Activated CD8-positive, alpha-beta T cell treated with anti-CD3 and anti-CD28 coated beads for 36 hours (primary cell): ENCODE results near the gene MVB12B. TPM values are rescaled to one million over a fixed set of nuclear protein-coding genes. Genes with fewer than 3 reads are reported as not detected.
A peak's percentile ranks its signal among the peaks of the same experiment; 100 is the strongest.

Source experiments
- ATAC-seq: fragments of 200-7000 bp; cut with Tn5 transposase; one replicate; pipeline ENCODE4 v1.10.0; 2021; ENCODE audit warnings: mild to moderate bottlenecking, moderate library complexity
- CTCF ChIA-PET: fragments of 350-600 bp; sonication (Branson Sonifier 250); formaldehyde crosslinking; loops from one replicate; lab custom pipeline; 2021; ENCODE audit warnings: antibody characterized with exemption; lab: Charles Lee
- POLR2A ChIA-PET: fragments of 350-600 bp; sonication (Branson Sonifier 250); formaldehyde crosslinking; loops from one replicate; lab custom pipeline; 2021; ENCODE audit warnings: antibody characterized with exemption; lab: Charles Lee
- DNase-seq: peaks from one replicate; pipeline ENCODE4 v3.0.0-alpha.2; 2020
- H3K27ac Mint-ChIP-seq: one replicate; pipeline ENCODE4 v1.8.0; 2021; ENCODE audit warnings: mild to moderate bottlenecking, mixed read lengths
- H3K27me3 Mint-ChIP-seq: one replicate; pipeline ENCODE4 v1.8.0; 2021; ENCODE audit warnings: mixed read lengths
- H3K36me3 Mint-ChIP-seq: one replicate; pipeline ENCODE4 v1.8.0; 2021; ENCODE audit warnings: low read depth, mixed read lengths
- H3K4me1 Mint-ChIP-seq: one replicate; pipeline ENCODE4 v1.8.0; 2021; ENCODE audit warnings: low read depth, mixed read lengths
- H3K4me3 Mint-ChIP-seq: one replicate; pipeline ENCODE4 v1.8.0; 2021; ENCODE audit warnings: mild to moderate bottlenecking, moderate library complexity, mixed read lengths
- H3K9me3 Mint-ChIP-seq: one replicate; pipeline ENCODE4 v1.8.0; 2021; ENCODE audit warnings: mixed read lengths
- intact Hi-C: fragments of 100-400 bp; cut with micrococcal nuclease; formaldehyde crosslinking; loops from one replicate; pipeline ENCODE4 v1.10.0; 2022
- total RNA-seq, 2 experiments: library from RNA; stranded (reverse); gene quantifications; one replicate each; pipeline ENCODE4 v1.2.3, GENCODE V29; 2021
- TF ChIP-seq, protein P1 (sequence below): fragments of 200-600 bp; IDR thresholded peaks from one replicate; pipeline ENCODE4 v1.8.0; 2022; ENCODE audit warnings: antibody characterized with exemption, mild to moderate bottlenecking

MVB12B gene
- total RNA-seq, 2 experiments from 2014 or later, result 6.4 to 6.6 TPM

DNA sequence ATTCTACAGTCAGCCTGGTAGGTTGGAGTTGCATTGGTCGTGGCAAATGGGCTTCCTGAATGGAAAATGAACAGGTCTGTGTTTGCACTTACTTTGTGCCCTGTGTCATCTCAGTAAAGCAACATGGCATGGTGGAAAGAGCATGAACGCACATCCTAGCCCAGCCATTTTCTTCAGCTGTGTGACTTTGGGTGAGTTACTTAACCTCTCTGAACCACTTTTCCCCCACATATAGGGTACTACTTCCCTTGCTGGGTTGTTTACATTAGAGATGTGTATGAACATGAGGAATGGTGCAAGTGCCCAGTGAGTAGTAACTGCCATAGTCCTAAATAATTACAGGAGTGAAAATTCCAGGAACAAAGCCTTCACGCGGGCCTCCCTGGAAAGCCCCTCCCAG lies 83.6 kb downstream of the MVB12B start:
- no peak for DNase-seq
- Mint-ChIP-seq H3K27me3 (no peaks in the 10 kb centered on the region), H3K36me3 (no peaks in the 10 kb centered on the region), H3K27ac (peak overlapping the region; percentile 26), H3K9me3 (no peaks in the 10 kb centered on the region), H3K4me1 (peaks cover 41% of the 10 kb centered on the region), H3K4me3 (no peak overlapping the region)
- ChIA-PET POLR2A (no interaction called here), CTCF (interaction anchor here (1.7 to 3.2 kb wide), 2 partner anchors 12 to 81 kb away, joined by 6 to 13 read pairs; no protein-coding TSS in a partner anchor)
- intact Hi-C loops, result loop anchor here (2.0 kb wide), 1 partner anchor 61 kb away; no protein-coding TSS in a partner anchor
- ATAC-seq, result no peak
- TF ChIP-seq, protein P1, sequence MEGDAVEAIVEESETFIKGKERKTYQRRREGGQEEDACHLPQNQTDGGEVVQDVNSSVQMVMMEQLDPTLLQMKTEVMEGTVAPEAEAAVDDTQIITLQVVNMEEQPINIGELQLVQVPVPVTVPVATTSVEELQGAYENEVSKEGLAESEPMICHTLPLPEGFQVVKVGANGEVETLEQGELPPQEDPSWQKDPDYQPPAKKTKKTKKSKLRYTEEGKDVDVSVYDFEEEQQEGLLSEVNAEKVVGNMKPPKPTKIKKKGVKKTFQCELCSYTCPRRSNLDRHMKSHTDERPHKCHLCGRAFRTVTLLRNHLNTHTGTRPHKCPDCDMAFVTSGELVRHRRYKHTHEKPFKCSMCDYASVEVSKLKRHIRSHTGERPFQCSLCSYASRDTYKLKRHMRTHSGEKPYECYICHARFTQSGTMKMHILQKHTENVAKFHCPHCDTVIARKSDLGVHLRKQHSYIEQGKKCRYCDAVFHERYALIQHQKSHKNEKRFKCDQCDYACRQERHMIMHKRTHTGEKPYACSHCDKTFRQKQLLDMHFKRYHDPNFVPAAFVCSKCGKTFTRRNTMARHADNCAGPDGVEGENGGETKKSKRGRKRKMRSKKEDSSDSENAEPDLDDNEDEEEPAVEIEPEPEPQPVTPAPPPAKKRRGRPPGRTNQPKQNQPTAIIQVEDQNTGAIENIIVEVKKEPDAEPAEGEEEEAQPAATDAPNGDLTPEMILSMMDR, result no peak

GRCh38 chr9:126411225-126411947 lies 84.8 kb downstream of the MVB12B start:
- ATAC-seq (peak; percentile 90), DNase-seq (peak; percentile 70)
- TF ChIP-seq, protein P1, result no peak
- H3K4me3 Mint-ChIP-seq, result peak overlapping the region; percentile 61
- no peaks in the 10 kb centered on the region for H3K9me3 Mint-ChIP-seq
- no peaks in the 10 kb centered on the region for H3K27me3 Mint-ChIP-seq
- intact Hi-C loops, result loop anchor here (2.0 kb wide), 1 partner anchor 59 kb away; no protein-coding TSS in a partner anchor
- CTCF ChIA-PET, result interaction anchor here (0.7 to 3.2 kb wide), 4 partner anchors 13 to 80 kb away, joined by 3 to 13 read pairs (median 4); no protein-coding TSS in a partner anchor
- H3K36me3 Mint-ChIP-seq, result no peaks in the 10 kb centered on the region
- POLR2A ChIA-PET, result interaction anchor here (1.0 to 1.2 kb wide), 2 partner anchors 15 to 58 kb away, joined by 3 to 4 read pairs; no protein-coding TSS in a partner anchor
- peaks cover 41% of the 10 kb centered on the region for H3K4me1 Mint-ChIP-seq
- peak overlapping the region; percentile 86 for H3K27ac Mint-ChIP-seq

DNA sequence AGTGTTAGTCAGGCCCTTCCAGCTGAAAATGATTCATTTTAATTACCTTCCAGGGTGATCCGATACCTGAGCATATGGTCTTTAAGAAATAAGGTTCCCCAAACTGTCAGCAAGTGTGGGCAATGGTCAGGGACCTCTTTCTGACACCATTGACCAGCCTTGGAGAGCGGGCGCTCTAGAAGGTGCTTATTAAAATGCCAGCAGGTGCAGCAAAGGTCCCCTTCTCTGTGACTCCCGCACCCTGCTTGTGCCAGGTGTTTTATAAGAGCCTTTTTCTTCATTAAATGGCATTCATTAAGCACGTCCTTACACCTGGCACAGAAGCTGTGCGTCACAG lies 85.3 kb downstream of the MVB12B start:
- no peaks in the 10 kb centered on the region for H3K27me3 Mint-ChIP-seq
- POLR2A ChIA-PET, result interaction anchor here (1.2 kb wide), 1 partner anchor 58 kb away, joined by 3 read pairs; no protein-coding TSS in a partner anchor
- DNase-seq (no peak), ATAC-seq (peak; percentile 42)
- H3K4me3 Mint-ChIP-seq, result peak overlapping the region; percentile 61
- intact Hi-C loops, result loop anchor here (2.0 kb wide), 1 partner anchor 59 kb away; no protein-coding TSS in a partner anchor
- CTCF ChIA-PET, result interaction anchor here (0.7 to 1.0 kb wide), 2 partner anchors 61 to 79 kb away, joined by 3 read pairs; no protein-coding TSS in a partner anchor
- no peaks in the 10 kb centered on the region for H3K36me3 Mint-ChIP-seq
- peaks cover 41% of the 10 kb centered on the region for H3K4me1 Mint-ChIP-seq
- TF ChIP-seq, protein P1, result no peak
- H3K9me3 Mint-ChIP-seq, result no peaks in the 10 kb centered on the region
- H3K27ac Mint-ChIP-seq, result peak overlapping the region; percentile 86

- POLR2A ChIA-PET, result no interaction called here
- H3K36me3 Mint-ChIP-seq, result no peaks in the 10 kb centered on the region
- DNase-seq (no peak), ATAC-seq (no peak)
- CTCF ChIA-PET, result interaction anchor here (2.0 kb wide), 1 partner anchor 14 kb away, joined by 8 read pairs; no protein-coding TSS in a partner anchor
- intact Hi-C loops, result no loop called here
- peak overlapping the region; percentile 1 for H3K27ac Mint-ChIP-seq
- no peak overlapping the region for H3K4me3 Mint-ChIP-seq
- TF ChIP-seq, protein P1, result no peak
- no peaks in the 10 kb centered on the region for H3K27me3 Mint-ChIP-seq
- H3K4me1 Mint-ChIP-seq, result peaks cover 41% of the 10 kb centered on the region
- no peaks in the 10 kb centered on the region for H3K9me3 Mint-ChIP-seq
Measured at GRCh38 chr9:126412905-126413304, 86.3 kb downstream of the MVB12B start.
